ENCODE results near the gene IRAK1. TPM values are rescaled to one million over a fixed set of nuclear protein-coding genes. Genes with fewer than 3 reads are reported as not detected.

Gene IRAK1
- total RNA-seq, 1 donor from 2014 or later, result 89.4 TPM

GRCh38 chrX:154027986-154028385 lies 8.3 kb upstream of the IRAK1 start:
- intact Hi-C loops (cut with DNase I), result no loop called here
- Histone ChIP-seq H3K4me3 (no peak overlapping the region), H3K27ac (no peak overlapping the region), H3K9me3 (no peaks in the 10 kb centered on the region), H3K4me1 (no peaks in the 10 kb centered on the region), H3K27me3 (no peaks in the 10 kb centered on the region), H3K36me3 (peaks cover 25% of the 10 kb centered on the region)
- ATAC-seq (peak; percentile 25), DNase-seq (no peak)
- TF ChIP-seq CTCF (IDR thresholded peaks at IDR 0.05), result no peak

GRCh38 chrX:154027022-154027402 lies 7.3 kb upstream of the IRAK1 start:
- no peak for TF ChIP-seq CTCF (IDR thresholded peaks at IDR 0.05)
- peaks cover 22% of the 10 kb centered on the region for H3K36me3 ChIP-seq

DNA sequence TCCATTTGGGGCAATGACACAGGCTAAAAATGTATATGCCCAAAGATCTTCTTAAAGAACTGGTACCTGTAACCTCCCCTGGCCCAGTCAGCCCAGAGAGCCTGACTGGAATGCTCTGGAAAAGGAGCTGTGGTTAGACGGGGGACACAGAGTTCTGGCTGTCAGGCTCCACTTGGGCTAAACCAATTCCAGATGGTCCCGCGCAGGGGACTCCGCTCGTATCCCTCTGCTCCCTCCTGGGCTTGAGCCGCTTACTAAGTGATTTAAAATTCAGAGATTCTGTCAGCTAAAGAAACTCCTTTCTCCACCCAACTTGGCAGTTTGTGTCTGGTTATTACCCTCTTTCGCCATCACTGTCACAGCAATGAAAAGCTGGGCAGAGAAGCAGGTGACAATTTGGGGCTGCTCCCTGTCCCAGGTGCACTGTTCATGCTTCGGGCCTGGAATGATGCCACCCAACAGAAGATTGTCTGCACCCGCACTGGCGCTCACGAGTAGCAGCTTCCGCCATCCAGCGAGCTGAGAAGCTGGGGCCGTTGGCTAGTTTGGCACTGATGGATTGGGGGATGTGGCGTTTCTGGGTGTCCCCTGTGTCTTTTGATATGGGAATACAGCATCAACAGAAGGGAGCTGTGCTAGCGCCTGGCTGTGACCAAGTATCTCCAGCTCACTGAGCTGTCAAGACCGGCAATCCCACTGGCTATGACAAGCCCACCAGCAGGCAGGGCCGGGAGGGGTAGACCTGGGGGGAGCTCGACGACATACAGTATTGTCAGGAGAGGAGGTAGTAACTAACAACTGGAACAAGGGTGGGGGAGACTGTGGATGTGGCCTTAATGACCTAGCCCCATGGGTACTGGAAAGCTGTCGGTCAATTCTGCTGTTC lies 6.7 kb upstream of the IRAK1 start:
- peaks cover 16% of the 10 kb centered on the region for H3K36me3 ChIP-seq
- ATAC-seq, result no peak
- DNase-seq, result no peak
- H3K27me3 ChIP-seq, result no peaks in the 10 kb centered on the region
- no peak overlapping the region for H3K27ac ChIP-seq
- no peak for TF ChIP-seq CTCF (IDR thresholded peaks at IDR 0.05)
- no peaks in the 10 kb centered on the region for H3K4me1 ChIP-seq
- intact Hi-C loops (cut with DNase I), result no loop called here
- no peaks in the 10 kb centered on the region for H3K9me3 ChIP-seq
- no peak overlapping the region for H3K4me3 ChIP-seq

More at GRCh38 chrX:154027022-154027402, 7.3 kb upstream of the IRAK1 start:
- DNase-seq (no peak), ATAC-seq (no peak)
- Histone ChIP-seq H3K27ac (no peak overlapping the region), H3K9me3 (no peaks in the 10 kb centered on the region), H3K4me1 (no peaks in the 10 kb centered on the region), H3K27me3 (no peaks in the 10 kb centered on the region), H3K4me3 (no peak overlapping the region)
- intact Hi-C loops (cut with DNase I), result no loop called here

- H3K4me1 ChIP-seq, result no peaks in the 10 kb centered on the region
- ATAC-seq (no peak), DNase-seq (no peak)
- H3K27me3 ChIP-seq, result no peaks in the 10 kb centered on the region
- peaks cover 8% of the 10 kb centered on the region for H3K36me3 ChIP-seq
- TF ChIP-seq CTCF (IDR thresholded peaks at IDR 0.05), result no peak
- intact Hi-C loops (cut with DNase I), result no loop called here
- H3K4me3 ChIP-seq, result no peak overlapping the region
- H3K27ac ChIP-seq, result no peak overlapping the region
- H3K9me3 ChIP-seq, result no peaks in the 10 kb centered on the region
Observed at GRCh38 chrX:154025230-154025629, 5.5 kb upstream of the IRAK1 start.

DNA sequence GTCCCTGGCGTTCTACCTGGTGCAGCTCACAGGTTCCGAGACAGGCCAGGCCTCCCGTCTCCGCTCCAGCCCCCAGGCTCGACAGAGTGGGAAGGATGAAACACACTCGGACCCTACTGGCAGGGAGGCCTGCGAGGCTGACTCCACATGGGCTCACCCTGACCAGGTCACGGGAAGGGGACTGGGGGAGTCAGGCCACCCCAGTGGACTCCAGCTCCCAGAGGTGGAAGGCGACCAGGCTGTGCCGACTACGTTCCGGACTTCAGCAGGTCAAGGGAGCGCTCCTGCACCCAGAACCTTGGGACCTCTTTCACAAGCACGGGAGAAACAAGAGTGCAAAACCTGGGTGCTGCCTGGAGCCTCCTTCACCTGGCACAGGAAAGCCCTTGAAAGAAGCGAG lies 4.6 kb upstream of the IRAK1 start:
- Histone ChIP-seq H3K27me3 (no peaks in the 10 kb centered on the region), H3K36me3 (peaks cover 6% of the 10 kb centered on the region), H3K9me3 (no peaks in the 10 kb centered on the region), H3K4me1 (no peaks in the 10 kb centered on the region), H3K4me3 (no peak overlapping the region), H3K27ac (no peak overlapping the region)
- DNase-seq (no peak), ATAC-seq (no peak)
- TF ChIP-seq CTCF (IDR thresholded peaks at IDR 0.05), result no peak
- intact Hi-C loops (cut with DNase I), result no loop called here
